Loucy (cell line): Measurements from ENCODE around the gene CENPQ.
A peak's percentile ranks its signal among the peaks of the same experiment; 100 is the strongest.
"Not testable (repeated sequence)": the region's sequence is repeated elsewhere in the genome, so short reads cannot be mapped to it uniquely, and the experiment has no call there.

Source experiments
- H2AFZ ChIP-seq: fragments of 200-600 bp; sonication (generic); 2 replicates; pipeline ENCODE4 v1.6.0; 2016; ENCODE audit warnings: antibody characterized with exemption, mild to moderate bottlenecking, low read length, moderate library complexity
- H3F3A ChIP-seq: fragments of 200-600 bp; 2 replicates; pipeline ENCODE4 v1.6.0; 2016; ENCODE audit warnings: antibody characterized with exemption, low read depth, mild to moderate bottlenecking
- H3K27me3 ChIP-seq: fragments of 200-600 bp; sonication (generic); 2 replicates; pipeline ENCODE4 v1.6.1; 2014; ENCODE audit warnings: low read length, mild to moderate bottlenecking; ENCODE audit not compliant: insufficient read depth, poor library complexity, severe bottlenecking
- H3K36me3 ChIP-seq: fragments of 200-600 bp; sonication (generic); 2 replicates; pipeline ENCODE4 v1.6.1; 2016; ENCODE audit warnings: low read length; ENCODE audit not compliant: insufficient read depth
- H3K4me1 ChIP-seq: fragments of 200-600 bp; sonication (generic); 2 replicates; pipeline ENCODE4 v1.5.1; 2014; ENCODE audit warnings: low read length, mild to moderate bottlenecking; ENCODE audit not compliant: insufficient read depth, poor library complexity, severe bottlenecking
- H3K4me2 ChIP-seq: fragments of 200-600 bp; sonication (generic); 2 replicates; pipeline ENCODE4 v1.6.0; 2014; ENCODE audit warnings: antibody characterized with exemption, low read length, low read depth, mild to moderate bottlenecking; ENCODE audit not compliant: poor library complexity, severe bottlenecking
- H3K4me3 ChIP-seq: fragments of 200-600 bp; sonication (generic); 2 replicates; pipeline ENCODE4 v1.5.1; 2014; ENCODE audit warnings: low read length, mild to moderate bottlenecking, mixed read lengths; ENCODE audit not compliant: poor library complexity, severe bottlenecking
- H3K79me2 ChIP-seq: fragments of 200-600 bp; sonication (generic); 2 replicates; pipeline ENCODE4 v1.6.1; 2014; ENCODE audit warnings: low read length; ENCODE audit not compliant: insufficient read depth
- H3K9ac ChIP-seq: fragments of 200-600 bp; sonication (generic); 2 replicates; pipeline ENCODE4 v1.6.0; 2014; ENCODE audit warnings: mild to moderate bottlenecking, low read depth, low read length, moderate library complexity; ENCODE audit not compliant: poor library complexity, severe bottlenecking
- H3K9me2 ChIP-seq: fragments of 200-600 bp; sonication (generic); replicated peaks from 2 replicates; pipeline ENCODE4 v1.6.1; 2016; ENCODE audit warnings: low read depth, low read length, mixed read lengths
- H3K9me3 ChIP-seq: fragments of 200-600 bp; sonication (generic); 2 replicates; pipeline ENCODE4 v1.6.1; 2014; ENCODE audit warnings: mild to moderate bottlenecking, antibody characterized with exemption, low read length, low read depth; ENCODE audit not compliant: insufficient read depth
- H4K20me1 ChIP-seq: fragments of 200-600 bp; sonication (generic); 2 replicates; pipeline ENCODE4 v1.6.0; 2014; ENCODE audit warnings: antibody characterized with exemption, low read length, mild to moderate bottlenecking; ENCODE audit not compliant: insufficient read depth, poor library complexity, severe bottlenecking
- CTCF ChIP-seq: fragments of 200-600 bp; sonication (generic); conservative IDR thresholded peaks from 2 replicates; pipeline ENCODE4 v1.5.1; 2014; ENCODE audit warnings: mild to moderate bottlenecking, antibody characterized with exemption, low read length
- EZH2phosphoT487 ChIP-seq: fragments of 200-600 bp; IDR thresholded peaks from 2 replicates; pipeline ENCODE4 v1.6.1; 2018; ENCODE audit warnings: antibody characterized with exemption, mild to moderate bottlenecking, moderate library complexity, borderline replicate concordance

The CENPQ gene

GRCh38 chr6:49483380-49483779 lies 20.2 kb downstream of the CENPQ start:
- not testable (repeated sequence) for H3F3A ChIP-seq, H3K36me3 ChIP-seq, H2AFZ ChIP-seq, H3K4me2 ChIP-seq, H4K20me1 ChIP-seq, H3K9me3 ChIP-seq, H3K27me3 ChIP-seq, H3K4me1 ChIP-seq, H3K79me2 ChIP-seq, H3K4me3 ChIP-seq, H3K9ac ChIP-seq, H3K9me2 ChIP-seq

GRCh38 chr6:49490633-49491032 lies 27.5 kb downstream of the CENPQ start:
- Histone ChIP-seq H2AFZ (no peak overlapping the region), H3K4me3 (no peak overlapping the region), H3K9me3 (no peaks in the 10 kb centered on the region), H3K27me3 (no peaks in the 10 kb centered on the region), H3K9ac (no peak overlapping the region), H3K9me2 (no peaks in the 10 kb centered on the region), H3K4me2 (no peak overlapping the region), H4K20me1 (no peaks in the 10 kb centered on the region), H3K4me1 (peaks cover 4% of the 10 kb centered on the region), H3K79me2 (no peaks in the 10 kb centered on the region), H3F3A (no peaks in the 10 kb centered on the region), H3K36me3 (peaks cover 54% of the 10 kb centered on the region)
- no peak for TF ChIP-seq EZH2phosphoT487

GRCh38 chr6:49497304-49497703 lies 34.1 kb downstream of the CENPQ start:
- no peaks in the 10 kb centered on the region for H3K9me2 ChIP-seq
- TF ChIP-seq EZH2phosphoT487 (no peak), CTCF (no peak)
- H3K4me2 ChIP-seq = no peak overlapping the region
- no peaks in the 10 kb centered on the region for H3K9me3 ChIP-seq
- H3K79me2 ChIP-seq = no peaks in the 10 kb centered on the region
- no peaks in the 10 kb centered on the region for H3K27me3 ChIP-seq
- H3K4me3 ChIP-seq = no peak overlapping the region
- no peaks in the 10 kb centered on the region for H3F3A ChIP-seq
- no peaks in the 10 kb centered on the region for H4K20me1 ChIP-seq
- H2AFZ ChIP-seq = no peak overlapping the region
- peaks cover 18% of the 10 kb centered on the region for H3K36me3 ChIP-seq
- no peak overlapping the region for H3K9ac ChIP-seq
- peaks cover 9% of the 10 kb centered on the region for H3K4me1 ChIP-seq

GRCh38 chr6:49499126-49499525 lies 36.0 kb downstream of the CENPQ start:
- H3K27me3 ChIP-seq = no peaks in the 10 kb centered on the region
- no peaks in the 10 kb centered on the region for H3K79me2 ChIP-seq
- H3K4me3 ChIP-seq = peak overlapping the region; percentile 36
- H3K4me1 ChIP-seq = peaks cover 9% of the 10 kb centered on the region
- TF ChIP-seq EZH2phosphoT487 = no peak
- TF ChIP-seq CTCF = no peak
- H2AFZ ChIP-seq = no peak overlapping the region
- peak overlapping the region; percentile 56 for H3K4me2 ChIP-seq
- no peak overlapping the region for H3K9ac ChIP-seq
- H3F3A ChIP-seq = no peaks in the 10 kb centered on the region
- peaks cover under 1% of the 10 kb centered on the region; the same call in 1 of the 2 replicates for H3K36me3 ChIP-seq
- no peaks in the 10 kb centered on the region for H3K9me3 ChIP-seq
- no peaks in the 10 kb centered on the region for H3K9me2 ChIP-seq
- no peaks in the 10 kb centered on the region for H4K20me1 ChIP-seq
